Measurements from ENCODE around the gene LSM10. TPM values are rescaled to one million over a fixed set of nuclear protein-coding genes. Genes with fewer than 3 reads are reported as not detected.

The LSM10 gene
- total and polyA plus RNA-seq, 8 donors = 5.1 to 261 (median 55.6) TPM

DNA sequence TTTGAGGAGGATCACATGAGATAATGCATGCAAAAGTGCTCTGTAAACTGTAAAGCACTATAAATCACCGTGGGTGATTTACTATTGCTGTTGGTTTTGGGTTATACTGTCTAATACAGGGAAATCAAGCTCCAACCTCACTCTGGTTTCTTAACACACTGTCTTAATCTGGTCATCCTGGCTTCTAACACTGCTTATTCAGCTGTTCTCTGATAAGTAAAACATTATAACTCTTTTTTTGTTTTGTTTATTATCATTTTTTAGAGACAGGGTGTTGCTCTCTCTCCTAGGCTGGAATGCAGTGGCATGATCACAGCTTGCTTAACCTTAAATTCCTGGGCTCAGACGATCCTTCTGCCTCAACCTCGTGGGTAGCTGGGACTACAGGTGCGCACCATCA lies 21.9 kb upstream of the LSM10 start:
- H3K9me3 ChIP-seq = no peaks in the 10 kb centered on the region
- no peak overlapping the region for H3K4me3 ChIP-seq
- 80 to 89% (median 87%) methylated on average over 4 of the region's 4 CpGs for WGBS, 5 donors
- DNase-seq = no peak
- H3K4me1 ChIP-seq = peaks cover 0 to 21% (median 6%) of the 10 kb centered on the region in 4 donors
- peaks cover 4 to 50% (median 29%) of the 10 kb centered on the region in 4 donors for H3K36me3 ChIP-seq
- no peaks in the 10 kb centered on the region for H3K27me3 ChIP-seq
- TF ChIP-seq POLR2A (IDR thresholded peaks at IDR 0.05) (no peak), EP300 (IDR thresholded peaks at IDR 0.05) (no peak), POLR2AphosphoS5 (IDR thresholded peaks at IDR 0.05) (no peak)
- TF ChIP-seq, protein P1, sequence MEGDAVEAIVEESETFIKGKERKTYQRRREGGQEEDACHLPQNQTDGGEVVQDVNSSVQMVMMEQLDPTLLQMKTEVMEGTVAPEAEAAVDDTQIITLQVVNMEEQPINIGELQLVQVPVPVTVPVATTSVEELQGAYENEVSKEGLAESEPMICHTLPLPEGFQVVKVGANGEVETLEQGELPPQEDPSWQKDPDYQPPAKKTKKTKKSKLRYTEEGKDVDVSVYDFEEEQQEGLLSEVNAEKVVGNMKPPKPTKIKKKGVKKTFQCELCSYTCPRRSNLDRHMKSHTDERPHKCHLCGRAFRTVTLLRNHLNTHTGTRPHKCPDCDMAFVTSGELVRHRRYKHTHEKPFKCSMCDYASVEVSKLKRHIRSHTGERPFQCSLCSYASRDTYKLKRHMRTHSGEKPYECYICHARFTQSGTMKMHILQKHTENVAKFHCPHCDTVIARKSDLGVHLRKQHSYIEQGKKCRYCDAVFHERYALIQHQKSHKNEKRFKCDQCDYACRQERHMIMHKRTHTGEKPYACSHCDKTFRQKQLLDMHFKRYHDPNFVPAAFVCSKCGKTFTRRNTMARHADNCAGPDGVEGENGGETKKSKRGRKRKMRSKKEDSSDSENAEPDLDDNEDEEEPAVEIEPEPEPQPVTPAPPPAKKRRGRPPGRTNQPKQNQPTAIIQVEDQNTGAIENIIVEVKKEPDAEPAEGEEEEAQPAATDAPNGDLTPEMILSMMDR (IDR thresholded peaks at IDR 0.05) = no peak
- H3K27ac ChIP-seq = no peak overlapping the region
- intact Hi-C loops (cut with DNase I; ENCODE audit: low total_unique reads) = loop anchor here (10.0 kb wide), 1 partner anchor 315 kb away; no protein-coding TSS in a partner anchor

DNA sequence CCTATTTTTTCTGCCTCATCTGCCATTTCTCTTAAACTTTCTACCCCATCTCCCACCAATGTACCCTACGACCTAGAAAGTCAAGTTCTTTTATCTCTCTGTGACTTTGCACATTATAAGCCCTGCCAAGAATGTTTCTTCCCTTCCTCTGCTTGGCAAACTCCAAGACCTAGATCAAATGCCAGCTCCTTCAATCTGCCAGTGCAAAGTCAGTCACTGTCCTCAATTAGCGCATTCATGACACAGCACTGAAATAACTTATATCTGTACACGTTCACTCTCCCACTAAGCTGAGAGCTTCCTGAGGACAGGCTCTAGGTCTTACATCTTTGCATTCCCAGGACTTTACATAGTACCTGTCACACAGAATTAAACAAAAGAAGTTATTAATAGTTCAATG lies 21.4 kb upstream of the LSM10 start:
- peaks cover 4 to 46% (median 27%) of the 10 kb centered on the region in 4 donors for H3K36me3 ChIP-seq
- no peaks in the 10 kb centered on the region for H3K9me3 ChIP-seq
- no peak overlapping the region for H3K4me3 ChIP-seq
- peaks cover 0 to 21% (median 6%) of the 10 kb centered on the region in 4 donors for H3K4me1 ChIP-seq
- no peak overlapping the region for H3K27ac ChIP-seq
- WGBS, 5 donors = 77 to 90% (median 85%) methylated on average over 3 of the region's 3 CpGs
- intact Hi-C loops (cut with DNase I; ENCODE audit: low total_unique reads) = loop anchor here (10.0 kb wide), 1 partner anchor 314 kb away; no protein-coding TSS in a partner anchor
- TF ChIP-seq POLR2AphosphoS5 (IDR thresholded peaks at IDR 0.05) (no peak), EP300 (IDR thresholded peaks at IDR 0.05) (no peak), POLR2A (IDR thresholded peaks at IDR 0.05) (no peak)
- TF ChIP-seq, protein P1 (IDR thresholded peaks at IDR 0.05) = no peak
- no peaks in the 10 kb centered on the region for H3K27me3 ChIP-seq
- DNase-seq = no peak

DNA sequence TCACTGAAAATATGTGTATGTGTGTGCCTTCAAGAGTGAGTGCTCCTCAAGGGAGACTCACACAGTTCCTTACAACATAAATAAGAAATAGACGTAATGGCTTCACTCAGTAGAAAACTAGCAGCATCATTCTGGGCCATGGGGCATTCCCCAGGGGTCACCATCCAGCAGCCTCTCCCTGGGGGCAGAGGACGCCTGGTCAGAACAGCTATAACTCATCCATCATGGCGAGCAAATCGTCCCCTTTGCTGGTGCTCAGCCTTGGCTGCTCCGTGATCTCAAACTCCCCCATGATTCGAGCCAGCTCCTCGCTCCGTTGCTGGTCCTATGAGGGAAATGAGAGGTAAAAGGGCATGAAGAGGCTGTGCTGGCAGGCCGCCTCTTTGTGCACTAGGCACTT lies 20.2 kb upstream of the LSM10 start:
- DNase-seq = no peak
- H3K36me3 ChIP-seq = peaks cover 4 to 34% (median 23%) of the 10 kb centered on the region in 4 donors
- H3K27me3 ChIP-seq = no peaks in the 10 kb centered on the region
- peaks cover 0 to 21% (median 6%) of the 10 kb centered on the region in 4 donors for H3K4me1 ChIP-seq
- TF ChIP-seq, protein P1 (IDR thresholded peaks at IDR 0.05) = no peak
- no peak for TF ChIP-seq POLR2A (IDR thresholded peaks at IDR 0.05)
- TF ChIP-seq EP300 (IDR thresholded peaks at IDR 0.05) = no peak
- no peak for TF ChIP-seq POLR2AphosphoS5 (IDR thresholded peaks at IDR 0.05)
- no peaks in the 10 kb centered on the region for H3K9me3 ChIP-seq
- 87 to 93% (median 89%) methylated on average over 9 of the region's 9 CpGs for WGBS, 5 donors
- intact Hi-C loops (cut with DNase I; ENCODE audit: low total_unique reads) = loop anchor here (10.0 kb wide), 1 partner anchor 313 kb away; no protein-coding TSS in a partner anchor
- no peak overlapping the region for H3K27ac ChIP-seq
- H3K4me3 ChIP-seq = no peak overlapping the region

DNA sequence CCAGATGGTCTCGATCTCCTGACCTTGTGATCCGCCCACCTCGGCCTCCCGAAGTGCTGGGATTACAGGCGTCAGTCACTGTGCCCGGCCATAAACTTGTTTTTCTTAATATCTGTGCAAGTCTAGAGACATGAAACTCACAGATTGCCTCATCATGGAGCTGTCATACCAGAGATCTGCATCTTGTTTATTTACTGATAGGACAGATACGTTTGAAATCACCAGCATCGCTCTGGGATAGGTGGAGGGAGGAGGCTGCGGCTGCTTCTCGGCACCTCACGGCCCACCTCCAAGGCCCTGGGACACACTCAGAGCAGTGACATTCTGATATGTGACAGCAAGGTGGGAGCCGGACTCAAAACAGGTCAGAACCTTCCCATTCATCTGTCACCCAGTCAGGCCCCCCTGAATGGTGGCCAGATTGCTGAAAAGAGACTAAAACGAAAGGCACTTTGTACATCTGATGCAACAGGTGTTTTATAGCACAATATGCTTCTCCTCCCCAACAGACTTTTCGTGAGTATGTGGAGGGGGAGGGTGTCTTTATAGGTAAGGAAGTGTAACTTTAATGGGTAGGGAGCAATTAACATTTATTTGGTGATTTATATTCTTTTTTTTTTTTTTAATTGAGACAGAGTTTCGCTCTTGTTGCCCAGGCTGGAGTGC lies 18.1 kb upstream of the LSM10 start:
- H3K27ac ChIP-seq = no peak overlapping the region
- no peak overlapping the region for H3K4me3 ChIP-seq
- intact Hi-C loops (cut with DNase I; ENCODE audit: low total_unique reads) = loop anchor here (10.0 kb wide), 1 partner anchor 311 kb away; no protein-coding TSS in a partner anchor
- DNase-seq = no peak
- no peaks in the 10 kb centered on the region for H3K27me3 ChIP-seq
- 83 to 88% (median 86%) methylated on average over 15 of the region's 15 CpGs for WGBS, 5 donors
- no peak for TF ChIP-seq POLR2A (IDR thresholded peaks at IDR 0.05)
- no peak for TF ChIP-seq EP300 (IDR thresholded peaks at IDR 0.05)
- no peak for TF ChIP-seq POLR2AphosphoS5 (IDR thresholded peaks at IDR 0.05)
- TF ChIP-seq, protein P1 (IDR thresholded peaks at IDR 0.05) = no peak
- H3K4me1 ChIP-seq = peaks cover 0 to 15% (median 4%) of the 10 kb centered on the region in 4 donors
- no peaks in the 10 kb centered on the region for H3K9me3 ChIP-seq
- H3K36me3 ChIP-seq = peaks cover 0 to 16% (median 6%) of the 10 kb centered on the region in 4 donors

Measured in stomach (tissue), 9 donors.